Hepatocyte (in vitro differentiated cells): ENCODE measurements around the gene PRRG3. TPM values are rescaled to one million over a fixed set of nuclear protein-coding genes. Genes with fewer than 3 reads are reported as not detected.

Experiments used
- DNase-seq: peaks from one replicate; pipeline ENCODE4 v3.0.0-alpha.2; 2016; ENCODE audit warnings: low spot score
- H2AFZ ChIP-seq: fragments of 200-600 bp; sonication (generic); 2 replicates; pipeline ENCODE4 v1.6.0; 2016; ENCODE audit warnings: antibody characterized with exemption, mild to moderate bottlenecking
- H3K27ac ChIP-seq: fragments of 200-600 bp; sonication (generic); 2 replicates; pipeline ENCODE4 v1.5.1; 2016; ENCODE audit warnings: mild to moderate bottlenecking
- H3K27me3 ChIP-seq: fragments of 200-600 bp; sonication (generic); 2 replicates; pipeline ENCODE4 v1.6.1; 2016
- H3K36me3 ChIP-seq: fragments of 200-600 bp; sonication (generic); replicated peaks from 2 replicates; pipeline ENCODE4 v1.5.1; 2016; ENCODE audit warnings: low read depth; ENCODE audit not compliant: insufficient read depth
- H3K4me1 ChIP-seq: fragments of 200-600 bp; sonication (generic); 2 replicates; pipeline ENCODE4 v1.5.1; 2016; ENCODE audit warnings: mild to moderate bottlenecking, moderate library complexity; ENCODE audit not compliant: insufficient read depth
- H3K4me2 ChIP-seq: fragments of 200-600 bp; sonication (generic); 2 replicates; pipeline ENCODE4 v1.6.0; 2016
- H3K4me3 ChIP-seq: fragments of 200-600 bp; sonication (generic); 2 replicates; pipeline ENCODE4 v1.5.1; 2016; ENCODE audit warnings: mild to moderate bottlenecking
- H3K79me2 ChIP-seq: fragments of 200-600 bp; sonication (generic); 2 replicates; pipeline ENCODE4 v1.6.0; 2017; ENCODE audit warnings: mild to moderate bottlenecking
- H3K9me2 ChIP-seq: fragments of 200-600 bp; sonication (generic); replicated peaks from 2 replicates; pipeline ENCODE4 v1.6.0; 2017; ENCODE audit warnings: mild to moderate bottlenecking; ENCODE audit not compliant: insufficient read depth
- H3K9me3 ChIP-seq: fragments of 200-600 bp; sonication (generic); 2 replicates; pipeline ENCODE4 v1.5.1; 2016; ENCODE audit warnings: low read depth, mild to moderate bottlenecking
- H4K20me1 ChIP-seq: fragments of 200-600 bp; sonication (generic); 2 replicates; pipeline ENCODE4 v1.6.0; 2016; ENCODE audit warnings: mild to moderate bottlenecking; ENCODE audit not compliant: insufficient read depth, poor library complexity, severe bottlenecking
- CTCF ChIP-seq: fragments of 200-600 bp; sonication (generic); IDR thresholded peaks from 2 replicates; pipeline ENCODE4 v1.5.1; 2016; ENCODE audit warnings: antibody characterized with exemption, mild to moderate bottlenecking; ENCODE audit not compliant: poor library complexity
- EZH2 ChIP-seq: fragments of 200-600 bp; sonication (generic); IDR thresholded peaks from 2 replicates; pipeline ENCODE4 v1.6.1; 2016; ENCODE audit warnings: antibody characterized with exemption, mild to moderate bottlenecking, borderline replicate concordance
- EZH2phosphoT487 ChIP-seq: fragments of 200-600 bp; sonication (generic); IDR thresholded peaks from one replicate; pipeline ENCODE4 v1.6.1; 2018; ENCODE audit warnings: antibody characterized with exemption, mild to moderate bottlenecking, low read depth, moderate library complexity; ENCODE audit not compliant: unreplicated experiment, severe bottlenecking
- WGBS: methylation state at CpG from one replicate; pipeline ENCODE4 v1.1.6; 2016; ENCODE audit warnings: low lambda C conversion rate; ENCODE audit errors: missing lambda C conversion rate; 5-methylcytosine and 5-hydroxymethylcytosine counted together
- polyA plus RNA-seq: library from polyadenylated mRNA; unstranded; fragments of >200 nt; fragmentation: Nextera tagmentation; extraction: Ambion mirVana; gene quantifications from 2 replicates; pipeline ENCODE4 v1.2.1, GENCODE V29; 2016
- total RNA-seq: library from RNA; depleted of rRNA; stranded (reverse); fragments of >200 nt; gene quantifications from 2 replicates; pipeline ENCODE4 v1.2.3, GENCODE V29; 2014

The PRRG3 gene
- total and polyA plus RNA-seq, 2 experiments from 2014 or later = 0.17 to 0.22 TPM

GRCh38 chrX:151703487-151703886, 8.2 kb downstream of the PRRG3 start:
- DNase-seq = no peak
- Histone ChIP-seq H3K4me1 (no peaks in the 10 kb centered on the region), H3K4me3 (no peak overlapping the region), H3K9me3 (no peaks in the 10 kb centered on the region), H3K4me2 (no peak overlapping the region), H4K20me1 (no peaks in the 10 kb centered on the region), H3K27me3 (no peaks in the 10 kb centered on the region), H3K27ac (no peak overlapping the region), H3K9me2 (no peaks in the 10 kb centered on the region), H3K79me2 (no peaks in the 10 kb centered on the region), H3K36me3 (no peaks in the 10 kb centered on the region), H2AFZ (no peak overlapping the region)
- 70% methylated on average over 7 of the region's 7 CpGs for WGBS
- no peak for TF ChIP-seq EZH2phosphoT487
- TF ChIP-seq EZH2 = no peak
- TF ChIP-seq CTCF = no peak

GRCh38 chrX:151704041-151704663, 8.9 kb downstream of the PRRG3 start:
- TF ChIP-seq EZH2phosphoT487 = no peak
- H3K4me1 ChIP-seq = no peaks in the 10 kb centered on the region
- no peak overlapping the region for H3K4me3 ChIP-seq
- DNase-seq = no peak
- no peaks in the 10 kb centered on the region for H3K9me3 ChIP-seq
- no peak overlapping the region for H2AFZ ChIP-seq
- no peaks in the 10 kb centered on the region for H3K9me2 ChIP-seq
- no peaks in the 10 kb centered on the region for H3K79me2 ChIP-seq
- no peak overlapping the region for H3K4me2 ChIP-seq
- H3K36me3 ChIP-seq = no peaks in the 10 kb centered on the region
- no peaks in the 10 kb centered on the region for H4K20me1 ChIP-seq
- H3K27me3 ChIP-seq = no peaks in the 10 kb centered on the region
- WGBS = 85% methylated on average over 13 of the region's 13 CpGs
- no peak overlapping the region for H3K27ac ChIP-seq

- Histone ChIP-seq H2AFZ (no peak overlapping the region), H3K4me3 (no peak overlapping the region), H3K27ac (no peak overlapping the region), H3K79me2 (no peaks in the 10 kb centered on the region), H3K4me2 (no peak overlapping the region), H3K36me3 (no peaks in the 10 kb centered on the region), H4K20me1 (no peaks in the 10 kb centered on the region), H3K9me2 (no peaks in the 10 kb centered on the region), H3K27me3 (no peaks in the 10 kb centered on the region), H3K9me3 (no peaks in the 10 kb centered on the region), H3K4me1 (no peaks in the 10 kb centered on the region)
- no peak for DNase-seq
- 82% methylated on average over 7 of the region's 7 CpGs for WGBS
- TF ChIP-seq CTCF = no peak
- TF ChIP-seq EZH2 = no peak
- no peak for TF ChIP-seq EZH2phosphoT487
These were observed 13.6 kb downstream of the PRRG3 start for GRCh38 chrX:151708821-151709220.

GRCh38 chrX:151710457-151710856, 15.2 kb downstream of the PRRG3 start:
- H3K9me2 ChIP-seq = no peaks in the 10 kb centered on the region
- WGBS = 59% methylated on average over 2 of the region's 2 CpGs
- H4K20me1 ChIP-seq = no peaks in the 10 kb centered on the region
- no peak overlapping the region for H3K4me2 ChIP-seq
- no peaks in the 10 kb centered on the region for H3K79me2 ChIP-seq
- no peak overlapping the region for H3K4me3 ChIP-seq
- no peaks in the 10 kb centered on the region for H3K27me3 ChIP-seq
- H3K36me3 ChIP-seq = no peaks in the 10 kb centered on the region
- no peaks in the 10 kb centered on the region for H3K9me3 ChIP-seq
- H3K27ac ChIP-seq = no peak overlapping the region
- H2AFZ ChIP-seq = no peak overlapping the region
- TF ChIP-seq EZH2 (no peak), EZH2phosphoT487 (no peak), CTCF (no peak)
- DNase-seq = no peak
- no peaks in the 10 kb centered on the region for H3K4me1 ChIP-seq
